Thyroid gland (tissue), 4 donors: ENCODE measurements around the gene CCDC68.

Source experiments
- POLR2A ChIP-seq, 2 donors: fragments of 450-650 bp; IDR thresholded peaks; one replicate each; pipeline ENCODE4 v1.6.1; 2017; ENCODE audit warnings: antibody characterized with exemption in 2 of 2, mild to moderate bottlenecking in 2 of 2, moderate library complexity in 1 of 2
- TF ChIP-seq, protein P1 (sequence below), 6 experiments: fragments of 200-600 bp in 3 of 6; fragments of 450-650 bp in 3 of 6; sonication (generic) in 3 of 6; IDR thresholded peaks; one replicate each; pipeline ENCODE4 v1.5.1; 2016 to 2019; ENCODE audit warnings: antibody characterized with exemption in 6 of 6, mild to moderate bottlenecking in 2 of 6, inconsistent platforms in 1 of 6, moderate library complexity in 1 of 6

DNA sequence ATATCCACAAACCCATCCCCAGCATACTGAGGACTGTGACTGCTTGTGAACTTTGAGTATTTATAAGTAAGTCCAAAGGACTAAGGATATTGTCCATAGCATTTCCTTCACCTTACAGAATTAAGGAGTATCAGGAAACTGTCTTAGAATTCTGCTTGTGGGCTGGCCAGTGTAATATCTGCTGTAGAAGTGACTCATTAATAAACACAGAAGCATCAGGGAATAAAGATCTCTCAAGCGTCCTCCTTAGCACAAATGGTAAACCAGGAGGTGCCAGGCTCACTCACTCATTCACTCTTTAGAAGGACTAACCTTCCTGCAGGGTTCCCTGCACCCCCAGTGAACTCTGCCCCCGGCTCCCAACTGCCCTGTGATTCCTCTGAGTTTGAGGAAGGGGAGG lies 31.0 kb downstream of the CCDC68 start:
- TF ChIP-seq, protein P1, sequence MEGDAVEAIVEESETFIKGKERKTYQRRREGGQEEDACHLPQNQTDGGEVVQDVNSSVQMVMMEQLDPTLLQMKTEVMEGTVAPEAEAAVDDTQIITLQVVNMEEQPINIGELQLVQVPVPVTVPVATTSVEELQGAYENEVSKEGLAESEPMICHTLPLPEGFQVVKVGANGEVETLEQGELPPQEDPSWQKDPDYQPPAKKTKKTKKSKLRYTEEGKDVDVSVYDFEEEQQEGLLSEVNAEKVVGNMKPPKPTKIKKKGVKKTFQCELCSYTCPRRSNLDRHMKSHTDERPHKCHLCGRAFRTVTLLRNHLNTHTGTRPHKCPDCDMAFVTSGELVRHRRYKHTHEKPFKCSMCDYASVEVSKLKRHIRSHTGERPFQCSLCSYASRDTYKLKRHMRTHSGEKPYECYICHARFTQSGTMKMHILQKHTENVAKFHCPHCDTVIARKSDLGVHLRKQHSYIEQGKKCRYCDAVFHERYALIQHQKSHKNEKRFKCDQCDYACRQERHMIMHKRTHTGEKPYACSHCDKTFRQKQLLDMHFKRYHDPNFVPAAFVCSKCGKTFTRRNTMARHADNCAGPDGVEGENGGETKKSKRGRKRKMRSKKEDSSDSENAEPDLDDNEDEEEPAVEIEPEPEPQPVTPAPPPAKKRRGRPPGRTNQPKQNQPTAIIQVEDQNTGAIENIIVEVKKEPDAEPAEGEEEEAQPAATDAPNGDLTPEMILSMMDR (IDR thresholded peaks at IDR 0.05) = no peak
- no peak for TF ChIP-seq POLR2A (IDR thresholded peaks at IDR 0.05)
